Activated naive CD8-positive, alpha-beta T cell treated with anti-CD3 and anti-CD28 coated beads, Interleukin-2, amount 50 U/mL, for 16 hours (primary cell): Measurements from ENCODE around the gene LCLAT1.

Experiments used
- DNase-seq: peaks from one replicate; pipeline ENCODE4 v3.0.0-alpha.2; 2020; ENCODE audit warnings: low read depth, low spot score

LCLAT1 gene

GRCh38 chr2:30692829-30693275, 245.8 kb downstream of the LCLAT1 start:
- no peak for DNase-seq
